H9 (cell line): ENCODE data around the gene CHST14. TPM values are rescaled to one million over a fixed set of nuclear protein-coding genes. Genes with fewer than 3 reads are reported as not detected.

ENCODE experiments used
- DNase-seq: peaks from one replicate; pipeline ENCODE4 v3.0.0-alpha.2; 2017
- H2AFZ ChIP-seq: one replicate; pipeline ENCODE4 v1.6.1; 2013; ENCODE audit warnings: mild to moderate bottlenecking, low read length, control low read depth, moderate library complexity
- H2AK5ac ChIP-seq: 2 replicates; pipeline ENCODE4 v1.6.1; 2013; ENCODE audit warnings: low read length, control low read depth, mixed read lengths; ENCODE audit not compliant: insufficient read length
- H2BK120ac ChIP-seq: one replicate; pipeline ENCODE4 v1.6.1; 2013; ENCODE audit warnings: low read depth, mild to moderate bottlenecking, low read length, control low read depth, inconsistent platforms; ENCODE audit not compliant: poor library complexity, severe bottlenecking
- H2BK12ac ChIP-seq: 2 replicates; pipeline ENCODE4 v1.6.1; 2013; ENCODE audit warnings: low read length, control low read depth, mixed read lengths, low read depth; ENCODE audit not compliant: insufficient read length
- H2BK15ac ChIP-seq: 2 replicates; pipeline ENCODE4 v1.6.1; 2013; ENCODE audit warnings: low read depth, low read length, control low read depth
- H2BK20ac ChIP-seq: one replicate; pipeline ENCODE4 v1.6.1; 2013; ENCODE audit warnings: low read depth, mild to moderate bottlenecking, low read length, control low read depth, inconsistent platforms; ENCODE audit not compliant: poor library complexity, severe bottlenecking
- H2BK5ac ChIP-seq: 2 replicates; pipeline ENCODE4 v1.6.1; 2013; ENCODE audit warnings: low read length, control low read depth, mixed read lengths; ENCODE audit not compliant: insufficient read length
- H3K14ac ChIP-seq: 2 replicates; pipeline ENCODE4 v1.6.1; 2013; ENCODE audit warnings: low read length, control low read depth; ENCODE audit not compliant: insufficient read depth
- H3K18ac ChIP-seq: 2 replicates; pipeline ENCODE4 v1.6.1; 2013; ENCODE audit warnings: low read depth, mild to moderate bottlenecking, mixed read lengths, low read length, control low read depth; ENCODE audit not compliant: insufficient read length
- H3K23ac ChIP-seq: 2 replicates; pipeline ENCODE4 v1.6.1; 2013; ENCODE audit warnings: low read length, control low read depth, mixed read lengths, low read depth; ENCODE audit not compliant: insufficient read length
- H3K23me2 ChIP-seq: 2 replicates; pipeline ENCODE4 v1.6.1; 2013; ENCODE audit warnings: low read depth, mild to moderate bottlenecking, mixed read lengths, low read length, control low read depth; ENCODE audit not compliant: insufficient read length, poor library complexity, severe bottlenecking
- H3K27ac ChIP-seq: 2 replicates; pipeline ENCODE4 v1.5.1; 2013; ENCODE audit warnings: low read length, control low read depth, mixed read lengths, low read depth; ENCODE audit not compliant: insufficient read length
- H3K27me3 ChIP-seq: 2 replicates; pipeline ENCODE4 v1.6.1; 2013; ENCODE audit warnings: low read length, control low read depth, inconsistent platforms; ENCODE audit not compliant: insufficient read depth
- H3K4ac ChIP-seq: 2 replicates; pipeline ENCODE4 v1.6.1; 2013; ENCODE audit warnings: low read depth, mild to moderate bottlenecking, control low read depth, inconsistent platforms, low read length, moderate library complexity
- H3K4me1 ChIP-seq: 2 replicates; pipeline ENCODE4 v1.6.1; 2013; ENCODE audit warnings: low read length, control low read depth, inconsistent platforms; ENCODE audit not compliant: insufficient read depth
- H3K4me2 ChIP-seq: 2 replicates; pipeline ENCODE4 v1.6.1; 2013; ENCODE audit warnings: low read length, control low read depth, mixed read lengths; ENCODE audit not compliant: insufficient read length, insufficient read depth
- H3K56ac ChIP-seq: 2 replicates; pipeline ENCODE4 v1.6.1; 2013; ENCODE audit warnings: low read depth, mild to moderate bottlenecking, mixed read lengths, low read length, control low read depth; ENCODE audit not compliant: insufficient read length
- H3K79me1 ChIP-seq: 2 replicates; pipeline ENCODE4 v1.6.1; 2013; ENCODE audit warnings: low read depth, mild to moderate bottlenecking, moderate library complexity, low read length, control low read depth, inconsistent platforms; ENCODE audit not compliant: insufficient read depth, poor library complexity, severe bottlenecking
- H3K79me2 ChIP-seq: 2 replicates; pipeline ENCODE4 v1.6.1; 2013; ENCODE audit warnings: low read length, control low read depth, inconsistent platforms; ENCODE audit not compliant: insufficient read depth
- H3K9ac ChIP-seq: 2 replicates; pipeline ENCODE4 v1.6.1; 2013; ENCODE audit warnings: low read length, control low read depth, mixed read lengths; ENCODE audit not compliant: insufficient read length; ENCODE audit errors: extremely low read depth
- H3K9me3 ChIP-seq: one replicate; pipeline ENCODE4 v1.6.1; 2013; ENCODE audit warnings: low read depth, low read length, inconsistent platforms; ENCODE audit not compliant: control insufficient read depth
- H3T11ph ChIP-seq: one replicate; pipeline ENCODE4 v1.6.1; 2013; ENCODE audit warnings: mild to moderate bottlenecking, low read length, control low read depth, inconsistent platforms
- H4K20me1 ChIP-seq: one replicate; pipeline ENCODE4 v1.6.1; 2013; ENCODE audit not compliant: control insufficient read depth, insufficient read length, insufficient read depth
- H4K5ac ChIP-seq: 2 replicates; pipeline ENCODE4 v1.6.1; 2013; ENCODE audit warnings: low read depth, mild to moderate bottlenecking, mixed read lengths, low read length, control low read depth; ENCODE audit not compliant: insufficient read length
- H4K8ac ChIP-seq: replicated peaks from 2 replicates; pipeline ENCODE4 v1.6.1; 2013; ENCODE audit warnings: low read length, control low read depth, mixed read lengths, low read depth; ENCODE audit not compliant: insufficient read length
- H4K91ac ChIP-seq: 2 replicates; pipeline ENCODE4 v1.6.1; 2013; ENCODE audit warnings: low read depth, mild to moderate bottlenecking, moderate library complexity, mixed read lengths, low read length, control low read depth; ENCODE audit not compliant: insufficient read length
- H3K27ac Mint-ChIP-seq, 3 experiments: 2 replicates in 2 of 3; 3 replicates in 1 of 3; pipeline ENCODE4 v1.8.0; 2020 to 2021; ENCODE audit warnings: mixed read lengths in 3 of 3, mild to moderate bottlenecking in 1 of 3, moderate library complexity in 1 of 3
- H3K27me3 Mint-ChIP-seq: 2 replicates; pipeline ENCODE4 v1.8.0; 2021; ENCODE audit warnings: low read depth, mild to moderate bottlenecking, moderate library complexity, mixed read lengths
- H3K36me3 Mint-ChIP-seq, 3 experiments: 2 replicates in 2 of 3; 3 replicates in 1 of 3; pipeline ENCODE4 v1.8.0; 2020 to 2021; ENCODE audit warnings: low read depth in 3 of 3, mixed read lengths in 3 of 3; ENCODE audit not compliant: insufficient read depth in 1 of 3
- H3K4me1 Mint-ChIP-seq, 2 experiments: 2 replicates each; pipeline ENCODE4 v1.8.0; 2020; ENCODE audit warnings: mixed read lengths in 2 of 2
- H3K4me3 Mint-ChIP-seq, 2 experiments: 2 replicates in 1 of 2; 3 replicates in 1 of 2; pipeline ENCODE4 v1.8.0; 2020 to 2021; ENCODE audit warnings: mild to moderate bottlenecking in 2 of 2, mixed read lengths in 2 of 2, moderate library complexity in 1 of 2
- H3K9me3 Mint-ChIP-seq, 2 experiments: 2 replicates in 1 of 2; 3 replicates in 1 of 2; pipeline ENCODE4 v1.8.0; 2020; ENCODE audit warnings: mild to moderate bottlenecking in 2 of 2, mixed read lengths in 2 of 2, moderate library complexity in 1 of 2
- WGBS: extraction: QIAGEN DNeasy Blood & Tissue Kit; methylation state at CpG from one replicate; pipeline ENCODE4 v1.1.7; 2013; ENCODE audit warnings: missing lambda C conversion rate, low lambda C conversion rate, mixed read lengths; ENCODE audit not compliant: insufficient read length; ENCODE audit errors: extremely low coverage; 5-methylcytosine and 5-hydroxymethylcytosine counted together
- total RNA-seq: library from RNA; stranded (reverse); gene quantifications from 2 replicates; pipeline ENCODE4 v1.2.1, GENCODE V29; 2021
- TF ChIP-seq, protein P1 (sequence below): fragments of 200-600 bp; sonication (generic); conservative IDR thresholded peaks from 3 replicates; pipeline ENCODE4 v1.8.0; 2021; ENCODE audit warnings: antibody characterized with exemption, mild to moderate bottlenecking

The CHST14 gene
- total RNA-seq, 1 experiment from 2014 or later = 25.7 TPM

DNA sequence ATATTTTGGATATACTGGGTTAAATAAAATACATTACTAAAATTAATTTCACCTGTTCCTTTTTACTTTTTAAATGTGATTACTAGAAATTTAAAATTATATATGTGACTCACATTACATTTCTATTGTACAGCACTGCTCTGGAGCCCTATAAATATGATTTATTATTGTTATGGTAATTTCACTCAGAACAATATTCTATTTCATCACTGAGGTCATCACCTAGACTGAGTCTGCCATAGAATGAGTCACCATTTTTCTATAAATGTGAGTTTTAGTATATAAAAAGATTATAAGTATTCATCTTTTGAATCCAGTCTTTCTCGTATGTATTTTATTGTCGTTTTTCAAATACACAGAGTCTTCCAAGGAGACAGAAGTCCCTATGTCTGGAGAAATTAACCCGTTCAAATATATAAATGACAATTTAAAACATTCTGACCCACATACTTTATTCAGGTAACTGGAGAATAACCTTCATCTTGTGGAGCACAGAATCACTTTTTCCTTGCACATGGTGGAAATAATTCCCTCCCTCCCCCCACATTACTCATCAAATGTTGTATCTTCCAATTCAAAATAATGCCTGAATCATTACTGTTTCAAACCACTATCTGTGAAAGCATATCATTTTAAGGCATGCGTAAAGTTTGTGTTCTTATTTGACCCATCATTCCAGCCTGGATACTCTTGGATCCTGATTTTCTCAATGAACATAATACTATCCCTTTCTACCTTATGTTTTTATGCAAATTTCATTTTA, 30.0 kb downstream of the CHST14 start:
- Mint-ChIP-seq H3K27ac (no peak overlapping the region), H3K9me3 (no peaks in the 10 kb centered on the region; a peak in 1 of 5 replicates), H3K4me3 (no peak overlapping the region), H3K36me3 (no peaks in the 10 kb centered on the region), H3K4me1 (no peaks in the 10 kb centered on the region), H3K27me3 (peaks cover 18% of the 10 kb centered on the region)
- Histone ChIP-seq H2BK120ac (no peak overlapping the region), H4K20me1 (no peaks in the 10 kb centered on the region), H3K9me3 (no peaks in the 10 kb centered on the region), H3K79me2 (no peaks in the 10 kb centered on the region), H3K4me2 (no peak overlapping the region), H2BK15ac (no peak overlapping the region), H2BK5ac (no peak overlapping the region), H2AFZ (no peak overlapping the region), H3T11ph (no peak overlapping the region), H3K23me2 (no peaks in the 10 kb centered on the region), H4K5ac (no peak overlapping the region), H3K27me3 (no peaks in the 10 kb centered on the region), H4K8ac (no peak overlapping the region), H3K18ac (no peak overlapping the region), H3K4me1 (no peaks in the 10 kb centered on the region), H3K23ac (no peak overlapping the region), H3K14ac (no peak overlapping the region), H2BK12ac (no peak overlapping the region), H3K4ac (no peak overlapping the region), H4K91ac (no peak overlapping the region), H2AK5ac (no peak overlapping the region), H3K56ac (no peak overlapping the region), H3K9ac (no peak overlapping the region), H3K27ac (no peak overlapping the region), H3K79me1 (no peaks in the 10 kb centered on the region), H2BK20ac (no peak overlapping the region)
- TF ChIP-seq, protein P1, sequence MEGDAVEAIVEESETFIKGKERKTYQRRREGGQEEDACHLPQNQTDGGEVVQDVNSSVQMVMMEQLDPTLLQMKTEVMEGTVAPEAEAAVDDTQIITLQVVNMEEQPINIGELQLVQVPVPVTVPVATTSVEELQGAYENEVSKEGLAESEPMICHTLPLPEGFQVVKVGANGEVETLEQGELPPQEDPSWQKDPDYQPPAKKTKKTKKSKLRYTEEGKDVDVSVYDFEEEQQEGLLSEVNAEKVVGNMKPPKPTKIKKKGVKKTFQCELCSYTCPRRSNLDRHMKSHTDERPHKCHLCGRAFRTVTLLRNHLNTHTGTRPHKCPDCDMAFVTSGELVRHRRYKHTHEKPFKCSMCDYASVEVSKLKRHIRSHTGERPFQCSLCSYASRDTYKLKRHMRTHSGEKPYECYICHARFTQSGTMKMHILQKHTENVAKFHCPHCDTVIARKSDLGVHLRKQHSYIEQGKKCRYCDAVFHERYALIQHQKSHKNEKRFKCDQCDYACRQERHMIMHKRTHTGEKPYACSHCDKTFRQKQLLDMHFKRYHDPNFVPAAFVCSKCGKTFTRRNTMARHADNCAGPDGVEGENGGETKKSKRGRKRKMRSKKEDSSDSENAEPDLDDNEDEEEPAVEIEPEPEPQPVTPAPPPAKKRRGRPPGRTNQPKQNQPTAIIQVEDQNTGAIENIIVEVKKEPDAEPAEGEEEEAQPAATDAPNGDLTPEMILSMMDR = no peak
- no peak for DNase-seq
- no CpG with 5 or more reads among the region's 4 CpGs for WGBS
